HepG2 (cell line): ENCODE data around the gene TMIGD3. TPM values are rescaled to one million over a fixed set of nuclear protein-coding genes. Genes with fewer than 3 reads are reported as not detected.

Experiments
- ATAC-seq: fragments of 200-7000 bp; cut with Tn5 transposase; 3 replicates; pipeline ENCODE4 v1.9.1; 2020; ENCODE audit warnings: mild to moderate bottlenecking, moderate library complexity
- BruUV-seq: library from RNA; stranded (reverse); fragments of 400-500 nt; replicated peaks from 2 replicates; lab custom pipeline; 2021; lab: Mats Ljungman, UMichigan
- CTCF ChIA-PET: fragments of 300-600 bp; formaldehyde crosslinking; extraction: SDS; loops from one replicate; lab custom pipeline; 2021; ENCODE audit warnings: low total read pairs, inconsistent platforms, low intra/inter-chr PET ratio; lab: Yijun Ruan, JAX
- POLR2A ChIA-PET: fragments of 350-600 bp; sonication (Branson Sonifier 250); formaldehyde crosslinking; loops from one replicate; lab custom pipeline; 2020; ENCODE audit warnings: antibody characterized with exemption, inconsistent platforms; lab: Yijun Ruan, JAX
- DNase-seq: peaks from one replicate; pipeline ENCODE4 v3.0.0-alpha.2; 2015; ENCODE audit warnings: low spot score
- FAIRE-seq: peaks from 3 replicates; lab custom pipeline; 2011; peaks lifted over from hg19 to GRCh38; lab: Jason Lieb, UNC
- H2AFZ ChIP-seq: one replicate; pipeline ENCODE4 v1.6.1; 2011; ENCODE audit warnings: low read length, inconsistent platforms
- H3K27ac ChIP-seq: fragments of 300-600 bp; 3 replicates; pipeline ENCODE4 v1.8.0; 2011; ENCODE audit warnings: mixed run types, mild to moderate bottlenecking, mixed read lengths, low read length, inconsistent platforms; ENCODE audit not compliant: insufficient read depth; ENCODE audit errors: extremely low read length
- H3K27me3 ChIP-seq, 2 experiments: fragments of 200-600 bp in 1 of 2; 2 replicates in 1 of 2; 3 replicates in 1 of 2; pipeline versions ENCODE4 v1.6.0 to v1.8.0; 2011; ENCODE audit warnings: low read length in 2 of 2, mild to moderate bottlenecking in 2 of 2, moderate library complexity in 2 of 2, inconsistent platforms in 1 of 2; ENCODE audit not compliant: insufficient read depth in 2 of 2, control insufficient read depth in 1 of 2
- H3K36me3 ChIP-seq, 2 experiments: fragments of 200-600 bp in 1 of 2; replicated peaks in 1 of 2; 2 replicates in 1 of 2; 3 replicates in 1 of 2; pipeline versions ENCODE4 v1.5.1 to v1.8.0; 2011; ENCODE audit warnings: low read length in 2 of 2, inconsistent platforms in 1 of 2; ENCODE audit not compliant: insufficient read depth in 2 of 2, control insufficient read depth in 1 of 2
- H3K4me1 ChIP-seq: 2 replicates; pipeline ENCODE4 v1.5.1; 2012; ENCODE audit warnings: low read length, inconsistent platforms; ENCODE audit not compliant: insufficient read depth
- H3K4me2 ChIP-seq: 2 replicates; pipeline ENCODE4 v1.6.0; 2011; ENCODE audit warnings: low read depth, low read length, inconsistent platforms
- H3K4me3 ChIP-seq, 3 experiments: fragments of 200-600 bp in 1 of 3; sonication (generic), shearing (Covaris generic) in 1 of 3; replicated peaks in 1 of 3; 2 replicates each; pipeline ENCODE4 v1.5.1; 2011 to 2016; ENCODE audit warnings: low read length in 3 of 3, inconsistent platforms in 2 of 3, low read depth in 2 of 3, mild to moderate bottlenecking in 2 of 3, control low read depth in 1 of 3, mixed read lengths in 1 of 3; ENCODE audit not compliant: insufficient read depth in 1 of 3
- H3K79me2 ChIP-seq: one replicate; pipeline ENCODE4 v1.6.1; 2011; ENCODE audit warnings: low read length, inconsistent platforms; ENCODE audit not compliant: insufficient read depth
- H3K9ac ChIP-seq: 2 replicates; pipeline ENCODE4 v1.6.0; 2011; ENCODE audit warnings: mild to moderate bottlenecking, low read depth, low read length, inconsistent platforms; ENCODE audit not compliant: insufficient read depth
- H3K9me3 ChIP-seq: 2 replicates; pipeline ENCODE4 v1.5.1; 2012; ENCODE audit warnings: mild to moderate bottlenecking, low read length
- H4K20me1 ChIP-seq: 2 replicates; pipeline ENCODE4 v1.6.0; 2011; ENCODE audit warnings: inconsistent platforms, mild to moderate bottlenecking, low read length, moderate library complexity; ENCODE audit not compliant: insufficient read depth
- ATF7-NPFF ChIP-seq: sonication (generic); formaldehyde crosslinking; IDR thresholded peaks from 2 replicates; pipeline ENCODE4 v1.8.1; 2023; ENCODE audit warnings: mild to moderate bottlenecking, low read depth, missing genetic modification reagents, moderate library complexity
- BORCS8-MEF2B ChIP-seq: sonication (generic); formaldehyde crosslinking; IDR thresholded peaks from 2 replicates; pipeline ENCODE4 v1.8.0; 2022; ENCODE audit warnings: mild to moderate bottlenecking, missing genetic modification reagents
- NFRKB ChIP-seq: fragments of 450-650 bp; IDR thresholded peaks from 2 replicates; pipeline ENCODE4 v1.6.1; 2017
- PHF21A ChIP-seq: sonication (generic); formaldehyde crosslinking; IDR thresholded peaks from 2 replicates; pipeline ENCODE4 v1.5.0; 2020; ENCODE audit warnings: mild to moderate bottlenecking, missing genetic modification reagents
- PITX1 ChIP-seq: sonication (generic); formaldehyde crosslinking; IDR thresholded peaks from 2 replicates; pipeline ENCODE4 v1.5.1; 2020; ENCODE audit warnings: mild to moderate bottlenecking, missing genetic modification reagents
- SMAD3 ChIP-seq: sonication (generic); formaldehyde crosslinking; IDR thresholded peaks from 2 replicates; pipeline ENCODE4 v1.4.0; 2020; ENCODE audit warnings: missing genetic modification reagents
- SRF ChIP-seq: IDR thresholded peaks from 2 replicates; pipeline ENCODE4 v1.6.1; 2011; ENCODE audit warnings: mild to moderate bottlenecking, low read depth, low read length, moderate library complexity
- XBP1 ChIP-seq: sonication (generic); formaldehyde crosslinking; IDR thresholded peaks from 2 replicates; pipeline ENCODE4 v1.5.0; 2020; ENCODE audit warnings: missing genetic modification reagents
- ZBTB38 ChIP-seq: sonication (generic); formaldehyde crosslinking; IDR thresholded peaks from 2 replicates; pipeline ENCODE4 v1.5.1; 2020; ENCODE audit warnings: mild to moderate bottlenecking, missing genetic modification reagents
- ZC3H4 ChIP-seq: sonication (generic); formaldehyde crosslinking; IDR thresholded peaks from 2 replicates; pipeline ENCODE4 v1.4.0; 2020; ENCODE audit warnings: missing genetic modification reagents, borderline replicate concordance
- ZNF12 ChIP-seq: sonication (generic); formaldehyde crosslinking; IDR thresholded peaks from 2 replicates; pipeline ENCODE4 v1.5.0; 2020; ENCODE audit warnings: missing genetic modification reagents
- ZNF34 ChIP-seq: sonication (generic); formaldehyde crosslinking; IDR thresholded peaks from 2 replicates; pipeline ENCODE4 v1.4.0; 2020; ENCODE audit warnings: mild to moderate bottlenecking, missing genetic modification reagents, borderline replicate concordance
- ZNF549 ChIP-seq: sonication (generic); formaldehyde crosslinking; IDR thresholded peaks from 2 replicates; pipeline ENCODE4 v1.5.0; 2020; ENCODE audit warnings: missing genetic modification reagents
- WGBS: methylation state at CpG from one replicate; pipeline ENCODE4 v1.1.6; 2017; ENCODE audit warnings: low lambda C conversion rate; 5-methylcytosine and 5-hydroxymethylcytosine counted together
- in situ Hi-C: cut with HindIII; loops from 2 replicates; pipeline ENCODE4 v1.10.0; 2017; ENCODE audit warnings: low pct_unique_long_range_greater_than_20kb; ENCODE audit not compliant: extremely low pct_ligation_motif_present
- intact Hi-C: fragments of 100-400 bp; cut with micrococcal nuclease; formaldehyde crosslinking; loops from one replicate; pipeline ENCODE4 v1.10.0; 2022; ENCODE audit not compliant: unreplicated experiment
- polyA plus RNA-seq, 8 experiments: library from polyadenylated mRNA; depleted of rRNA in 3 of 8; stranded (reverse) in 7 of 8; unstranded in 1 of 8; fragments of >200 nt; fragmentation: Illumina TruSeq in 4 of 8; extraction: Trizol in 4 of 8; gene quantifications; 2 replicates each; pipeline versions ENCODE4 v1.2.1 to v1.2.3, GENCODE V29; 2011 to 2016; ENCODE audit warnings: low read depth in 4 of 8, missing spikeins in 1 of 8, mixed read lengths in 1 of 8; ENCODE audit not compliant: insufficient read depth in 1 of 8
- total RNA-seq, 5 experiments: library from RNA; depleted of rRNA; stranded (reverse); fragments of >200 nt; fragmentation: Illumina TruSeq; extraction: Trizol; gene quantifications; 2 replicates each; pipeline ENCODE4 v1.2.3, GENCODE V29; 2016; ENCODE audit warnings: low read depth in 1 of 5
- TF ChIP-seq, protein P1 (sequence below): sonication (generic); formaldehyde crosslinking; IDR thresholded peaks from 2 replicates; pipeline ENCODE4 v1.4.0; 2020; ENCODE audit warnings: missing genetic modification reagents
- TF ChIP-seq, protein P2 (sequence below): sonication (generic); formaldehyde crosslinking; IDR thresholded peaks from 2 replicates; pipeline ENCODE4 v1.4.0; 2020; ENCODE audit warnings: missing genetic modification reagents, borderline replicate concordance
- TF ChIP-seq, protein P3 (sequence below): sonication (generic); formaldehyde crosslinking; IDR thresholded peaks from 2 replicates; pipeline ENCODE4 v1.5.0; 2020; ENCODE audit warnings: missing genetic modification reagents, mild to moderate bottlenecking, borderline replicate concordance
- TF ChIP-seq, protein P4 (sequence below): sonication (generic); formaldehyde crosslinking; IDR thresholded peaks from 2 replicates; pipeline ENCODE4 v1.5.0; 2020; ENCODE audit warnings: missing genetic modification reagents, mild to moderate bottlenecking, borderline replicate concordance

Gene TMIGD3
- total and polyA plus RNA-seq, 2 of the 13 experiments (the other 11 are each of a cell fraction or from before 2014, with no cell fraction given): not detected

DNA sequence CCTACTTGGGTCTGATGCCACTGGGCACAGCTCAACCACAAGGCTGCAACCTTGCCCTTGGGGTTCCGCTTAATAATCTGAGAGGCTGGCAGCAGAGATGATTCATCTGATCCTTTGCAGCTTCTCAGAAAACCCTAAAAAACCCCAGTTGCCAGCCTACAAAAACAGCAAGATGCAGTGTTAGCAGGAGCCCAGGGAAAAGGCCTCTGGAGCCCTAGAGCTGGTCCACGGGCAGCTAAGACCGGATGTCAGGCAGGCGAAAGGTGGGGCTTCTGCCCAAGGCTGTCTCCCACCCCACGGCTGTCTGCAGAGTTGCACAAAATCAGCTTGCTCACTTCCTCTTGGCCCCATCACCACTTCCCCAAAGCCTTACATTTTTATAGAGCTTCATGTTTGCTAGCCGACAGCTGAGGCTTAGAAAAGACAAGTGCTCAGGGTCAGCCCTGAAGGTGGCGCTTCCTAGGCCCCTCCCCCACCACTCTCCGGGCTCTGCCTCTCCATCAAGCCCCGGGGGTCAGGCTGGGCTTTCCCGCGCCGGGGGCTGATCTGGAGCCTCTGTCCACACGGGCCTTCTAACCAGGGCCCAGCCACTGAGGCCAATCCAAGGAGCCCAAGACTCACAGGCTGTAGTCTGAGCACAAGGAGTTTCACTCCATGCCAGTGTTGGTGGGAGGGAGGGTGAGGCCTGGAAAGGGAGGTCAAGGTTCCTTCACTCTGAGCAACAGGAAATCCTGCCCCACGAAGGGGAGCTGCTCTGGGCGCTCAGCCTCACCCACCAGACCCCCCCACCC, 4.2 kb upstream of the TMIGD3 start:
- H2AFZ ChIP-seq: peak overlapping the region; percentile 52
- peak; percentile 85 for ATAC-seq
- FAIRE-seq: no peak
- CTCF ChIA-PET: interaction anchor here (2.1 to 3.3 kb wide), 2 partner anchors 149 to 239 kb away, joined by 7 to 27 read pairs; no protein-coding TSS in a partner anchor
- no peaks in the 10 kb centered on the region for H4K20me1 ChIP-seq
- H3K36me3 ChIP-seq: no peaks in the 10 kb centered on the region
- peak overlapping the region; percentile 84 for H3K4me2 ChIP-seq
- intact Hi-C loops (loop anchor here (1.0 to 5.0 kb wide), 4 partner anchors 27 to 149 kb away; no protein-coding TSS in a partner anchor), in situ Hi-C loops (loop anchor here (5.0 to 10.0 kb wide), 2 partner anchors 117 to 150 kb away; no protein-coding TSS in a partner anchor)
- H3K9me3 ChIP-seq: no peaks in the 10 kb centered on the region
- POLR2A ChIA-PET: interaction anchor here (0.7 to 3.6 kb wide), 22 partner anchors 9 to 239 kb away, joined by 3 to 45 read pairs (median 4); partner anchors contain the start of genes INKA2 and RAP1A
- peak overlapping the region; percentile 64 for H3K9ac ChIP-seq
- H3K27ac ChIP-seq: peak overlapping the region; percentile 70
- TSS peak; percentile 75 for BruUV-seq
- DNase-seq: peak; percentile 51
- no peaks in the 10 kb centered on the region; a peak in 1 of 5 replicates for H3K27me3 ChIP-seq
- no peaks in the 10 kb centered on the region for H3K79me2 ChIP-seq
- H3K4me3 ChIP-seq: peak overlapping the region; percentile 67 to 83 (median 68)
- H3K4me1 ChIP-seq: peaks cover 80% of the 10 kb centered on the region
- 0% methylated on average over 7 of the region's 15 CpGs for WGBS
- no peak for TF ChIP-seq ZNF549 (CRISPR knock-in tag)
- peak; percentile 55; the same call in 1 of the 2 replicates for TF ChIP-seq PHF21A (CRISPR knock-in tag)
- TF ChIP-seq, protein P1, sequence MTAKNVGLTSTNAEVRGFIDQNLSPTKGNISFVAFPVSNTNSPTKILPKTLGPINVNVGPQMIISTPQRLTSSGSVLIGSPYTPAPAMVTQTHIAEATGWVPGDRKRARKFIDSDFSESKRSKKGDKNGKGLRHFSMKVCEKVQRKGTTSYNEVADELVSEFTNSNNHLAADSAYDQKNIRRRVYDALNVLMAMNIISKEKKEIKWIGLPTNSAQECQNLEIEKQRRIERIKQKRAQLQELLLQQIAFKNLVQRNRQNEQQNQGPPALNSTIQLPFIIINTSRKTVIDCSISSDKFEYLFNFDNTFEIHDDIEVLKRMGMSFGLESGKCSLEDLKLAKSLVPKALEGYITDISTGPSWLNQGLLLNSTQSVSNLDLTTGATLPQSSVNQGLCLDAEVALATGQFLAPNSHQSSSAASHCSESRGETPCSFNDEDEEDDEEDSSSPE: peak; percentile 49; the same call in 1 of the 2 replicates
- TF ChIP-seq, protein P2, sequence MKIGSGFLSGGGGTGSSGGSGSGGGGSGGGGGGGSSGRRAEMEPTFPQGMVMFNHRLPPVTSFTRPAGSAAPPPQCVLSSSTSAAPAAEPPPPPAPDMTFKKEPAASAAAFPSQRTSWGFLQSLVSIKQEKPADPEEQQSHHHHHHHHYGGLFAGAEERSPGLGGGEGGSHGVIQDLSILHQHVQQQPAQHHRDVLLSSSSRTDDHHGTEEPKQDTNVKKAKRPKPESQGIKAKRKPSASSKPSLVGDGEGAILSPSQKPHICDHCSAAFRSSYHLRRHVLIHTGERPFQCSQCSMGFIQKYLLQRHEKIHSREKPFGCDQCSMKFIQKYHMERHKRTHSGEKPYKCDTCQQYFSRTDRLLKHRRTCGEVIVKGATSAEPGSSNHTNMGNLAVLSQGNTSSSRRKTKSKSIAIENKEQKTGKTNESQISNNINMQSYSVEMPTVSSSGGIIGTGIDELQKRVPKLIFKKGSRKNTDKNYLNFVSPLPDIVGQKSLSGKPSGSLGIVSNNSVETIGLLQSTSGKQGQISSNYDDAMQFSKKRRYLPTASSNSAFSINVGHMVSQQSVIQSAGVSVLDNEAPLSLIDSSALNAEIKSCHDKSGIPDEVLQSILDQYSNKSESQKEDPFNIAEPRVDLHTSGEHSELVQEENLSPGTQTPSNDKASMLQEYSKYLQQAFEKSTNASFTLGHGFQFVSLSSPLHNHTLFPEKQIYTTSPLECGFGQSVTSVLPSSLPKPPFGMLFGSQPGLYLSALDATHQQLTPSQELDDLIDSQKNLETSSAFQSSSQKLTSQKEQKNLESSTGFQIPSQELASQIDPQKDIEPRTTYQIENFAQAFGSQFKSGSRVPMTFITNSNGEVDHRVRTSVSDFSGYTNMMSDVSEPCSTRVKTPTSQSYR: peak; percentile 93
- TF ChIP-seq BORCS8-MEF2B (CRISPR knock-in tag): peak; percentile 38; the same call in 1 of the 2 replicates
- TF ChIP-seq, protein P3, sequence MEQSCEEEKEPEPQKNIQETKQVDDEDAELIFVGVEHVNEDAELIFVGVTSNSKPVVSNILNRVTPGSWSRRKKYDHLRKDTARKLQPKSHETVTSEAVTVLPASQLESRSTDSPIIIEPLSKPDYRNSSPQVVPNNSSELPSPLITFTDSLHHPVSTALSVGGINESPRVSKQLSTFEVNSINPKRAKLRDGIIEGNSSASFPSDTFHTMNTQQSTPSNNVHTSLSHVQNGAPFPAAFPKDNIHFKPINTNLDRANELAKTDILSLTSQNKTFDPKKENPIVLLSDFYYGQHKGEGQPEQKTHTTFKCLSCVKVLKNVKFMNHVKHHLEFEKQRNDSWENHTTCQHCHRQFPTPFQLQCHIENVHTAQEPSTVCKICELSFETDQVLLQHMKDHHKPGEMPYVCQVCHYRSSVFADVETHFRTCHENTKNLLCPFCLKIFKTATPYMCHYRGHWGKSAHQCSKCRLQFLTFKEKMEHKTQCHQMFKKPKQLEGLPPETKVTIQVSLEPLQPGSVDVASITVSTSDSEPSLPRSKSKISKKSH: no peak
- peak; percentile 53 for TF ChIP-seq PITX1 (CRISPR knock-in tag)
- peak; percentile 38; the same call in 1 of the 2 replicates for TF ChIP-seq ZBTB38 (CRISPR knock-in tag)
- 0 out of 2 replicates have a peak, but pooled peaks have one; percentile 6 for TF ChIP-seq SMAD3 (CRISPR knock-in tag)
- no peak for TF ChIP-seq NFRKB
- no peak for TF ChIP-seq SRF
- TF ChIP-seq XBP1 (CRISPR knock-in tag): no peak
- TF ChIP-seq ZNF34 (CRISPR knock-in tag): no peak
- no peak for TF ChIP-seq ZNF12 (CRISPR knock-in tag)
- 0 out of 2 replicates have a peak, but pooled peaks have one; percentile 48 for TF ChIP-seq ZC3H4 (CRISPR knock-in tag)
- TF ChIP-seq ATF7-NPFF: peak; percentile 48; the same call in 1 of the 2 replicates
- TF ChIP-seq, protein P4, sequence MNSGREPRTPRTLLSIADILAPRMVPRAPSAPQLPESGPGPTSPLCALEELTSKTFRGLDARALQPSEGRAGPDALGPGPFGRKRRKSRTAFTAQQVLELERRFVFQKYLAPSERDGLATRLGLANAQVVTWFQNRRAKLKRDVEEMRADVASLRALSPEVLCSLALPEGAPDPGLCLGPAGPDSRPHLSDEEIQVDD (CRISPR knock-in tag): 0 out of 2 replicates have a peak, but pooled peaks have one; percentile 9
